Posterior cingulate gyrus (tissue), 11 donors: ENCODE measurements around the gene CNNM4.

ENCODE experiments used
- DNase-seq, 10 donors: peaks; one replicate each; pipeline versions ENCODE4 v3.0.0 to v3.0.0-alpha.2; 2020 to 2021; ENCODE audit warnings: mixed read lengths in 3 of 10
- intact Hi-C: fragments of 100-400 bp; cut with DNase I; formaldehyde crosslinking; loops from one replicate; pipeline ENCODE4 v1.15.1; 2023

Gene CNNM4

GRCh38 chr2:96843538-96844268 is 83.0 kb downstream of the CNNM4 start, which contains the start of gene ANKRD23:
Gene ANKRD23 (minus strand): TSS chr2:96844021. CDS start chr2:96843992, 29 bp downstream.
- intact Hi-C loops: no loop called here
- DNase-seq: peak in 2 of 10 donors; percentile 62 to 67

DNA sequence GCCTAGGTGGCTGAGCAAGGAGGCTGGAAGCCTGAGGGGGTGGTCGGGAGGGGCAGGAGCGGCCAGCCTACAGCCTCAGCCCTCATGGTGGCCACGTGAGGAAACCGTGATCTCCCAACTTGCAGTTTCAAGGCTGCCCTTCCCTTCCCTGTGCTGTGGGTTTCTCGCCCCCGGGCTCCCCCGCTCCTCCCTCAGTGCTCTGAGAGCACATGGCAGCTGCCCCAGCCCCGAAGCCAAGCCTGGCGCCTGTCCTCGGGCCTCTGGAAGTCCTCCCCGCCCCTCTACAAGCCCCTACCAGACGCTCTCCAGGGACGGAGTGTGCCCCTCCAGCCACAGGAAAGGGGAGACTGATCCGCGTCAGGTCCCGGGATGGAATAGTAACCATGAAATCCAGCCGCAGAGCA is 83.7 kb downstream of the CNNM4 start:
- DNase-seq: peak in 2 of 10 donors; percentile 45 to 68
- intact Hi-C loops: no loop called here

GRCh38 chr2:96846825-96847224 is 86.1 kb downstream of the CNNM4 start:
- intact Hi-C loops: no loop called here

DNA sequence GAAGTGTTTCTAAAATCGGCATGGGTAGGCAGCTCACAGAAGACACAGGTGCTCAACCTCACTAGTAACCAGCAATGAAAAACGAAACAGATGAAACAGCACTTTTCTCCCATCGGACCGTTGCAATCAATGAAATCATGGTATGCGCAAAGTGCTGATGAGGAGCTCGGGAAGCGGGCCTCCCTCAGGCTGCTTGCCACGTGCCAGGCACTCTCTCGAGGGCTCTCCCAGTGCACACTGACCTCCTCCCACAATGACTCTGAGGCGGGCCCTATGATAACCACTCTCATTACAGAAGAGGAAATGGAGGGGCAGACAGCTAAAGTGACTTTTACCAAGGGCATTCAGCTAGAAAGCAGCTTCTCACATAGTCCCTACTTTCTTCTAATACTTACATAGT is 86.9 kb downstream of the CNNM4 start:
- intact Hi-C loops: no loop called here
- peak in 1 of 10 donors; percentile 32 for DNase-seq

More at GRCh38 chr2:96846825-96847224, 86.1 kb downstream of the CNNM4 start:
- DNase-seq: peak in 1 of 10 donors; percentile 3

- intact Hi-C loops: no loop called here
Observed at GRCh38 chr2:96848264-96848663, 87.6 kb downstream of the CNNM4 start.

GRCh38 chr2:96852667-96853066 is 92.0 kb downstream of the CNNM4 start:
- peak in 1 of 10 donors; percentile 10 for DNase-seq
- intact Hi-C loops: no loop called here

More at GRCh38 chr2:96848264-96848663, 87.6 kb downstream of the CNNM4 start:
- peak in 1 of 10 donors; percentile 50 for DNase-seq

DNA sequence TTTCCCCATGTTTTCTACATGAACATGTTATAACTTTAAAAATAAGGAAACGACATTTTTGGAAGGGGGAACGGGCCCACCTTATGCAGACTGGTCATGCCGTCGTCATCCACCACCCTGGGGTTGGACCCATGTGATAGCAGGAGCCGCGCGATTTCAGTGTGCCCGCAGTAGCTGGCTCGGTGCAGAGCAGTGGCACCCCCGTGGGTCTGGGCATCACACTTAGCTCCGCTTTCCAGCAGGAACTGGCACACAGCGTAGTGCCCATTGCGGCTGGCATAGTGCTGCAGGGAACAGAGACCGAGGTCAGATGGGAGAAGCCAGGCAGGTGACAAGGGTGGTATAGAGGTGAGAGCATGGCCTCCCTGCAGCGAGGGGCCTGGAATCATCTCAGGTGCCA is 92.6 kb downstream of the CNNM4 start:
- intact Hi-C loops: no loop called here
- DNase-seq: peak in 1 of 10 donors; percentile 65

GRCh38 chr2:96856776-96857666 is 96.3 kb downstream of the CNNM4 start:
- peak in 1 of 10 donors; percentile 74 for DNase-seq
- intact Hi-C loops: loop anchor here (1.0 to 5.0 kb wide), 2 partner anchors 41 to 255 kb away; partner anchors contain the start of genes ANKRD36 and CNNM3

DNA sequence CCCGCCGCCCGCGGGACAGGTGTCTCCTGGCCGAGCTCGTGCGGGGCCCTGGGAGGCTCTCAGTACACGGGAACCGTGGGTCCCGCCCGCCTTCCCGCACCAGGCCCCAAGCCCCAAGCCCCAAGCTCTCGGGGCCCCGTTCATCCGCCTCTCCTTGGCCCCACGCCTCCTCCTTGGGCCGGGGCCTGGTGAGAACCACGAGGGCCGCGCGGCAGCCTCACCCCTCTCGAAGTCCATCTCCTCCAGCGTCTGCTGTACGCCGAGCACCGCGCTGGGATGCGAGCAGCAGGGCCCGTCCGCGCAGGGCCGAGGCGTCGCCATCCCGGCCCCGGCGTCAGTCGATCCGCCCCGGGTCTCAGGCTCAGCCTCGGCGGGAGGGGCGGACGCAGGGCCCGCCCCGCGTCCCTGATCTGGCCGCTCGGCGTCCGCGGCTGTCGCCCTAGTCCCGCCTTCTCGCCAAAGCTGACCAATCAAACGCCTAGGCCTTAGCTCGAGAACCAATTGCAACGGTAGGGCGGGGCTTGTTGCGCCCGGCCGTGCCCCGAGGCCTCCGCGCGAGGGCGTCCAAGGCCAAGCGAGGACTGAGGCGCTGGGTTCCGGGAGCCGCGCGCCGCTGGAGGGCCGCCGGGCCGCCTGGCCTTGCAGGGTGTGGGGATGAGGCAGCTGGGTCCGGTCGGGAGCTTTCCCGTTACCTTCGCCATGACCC is 97.1 kb downstream of the CNNM4 start, which contains the start of gene ANKRD39:
Gene ANKRD39, minus strand, starts transcription at position 350 of the 706 bp plus-strand sequence. Its CDS starts 29 bp downstream, at position 321.
- DNase-seq: peak; percentile 95 to 100 (median 97)
- intact Hi-C loops: loop anchor here (1.0 to 5.0 kb wide), 4 partner anchors 11 to 254 kb away; partner anchors contain the start of genes ANKRD36 and CNNM3

- intact Hi-C loops: loop anchor here (5.0 kb wide), 1 partner anchor 253 kb away; the partner anchor contains the start of gene ANKRD36
- peak in 1 of 10 donors; percentile 90 for DNase-seq
Observed at GRCh38 chr2:96859099-96859649, 98.5 kb downstream of the CNNM4 start.

DNA sequence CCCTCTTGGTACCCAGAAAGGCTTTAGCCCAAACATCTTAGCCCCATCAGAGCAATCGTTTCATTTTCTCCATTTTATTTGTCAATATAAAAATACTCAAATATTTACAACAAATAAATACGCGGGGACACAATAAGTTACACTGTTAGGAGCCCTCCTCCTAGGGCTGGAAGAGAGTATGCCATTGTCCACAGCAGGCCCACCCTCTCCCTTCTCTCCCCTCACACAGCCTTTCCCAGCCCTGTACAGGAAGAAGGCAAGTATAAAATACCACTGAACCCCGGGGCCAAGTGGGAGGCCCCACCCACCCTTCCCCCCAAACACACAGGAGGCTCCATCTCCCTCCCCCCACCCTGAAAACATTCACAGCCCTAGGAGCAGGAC is 99.0 kb downstream of the CNNM4 start:
- DNase-seq: no peak
- intact Hi-C loops: loop anchor here (5.0 to 10.0 kb wide), 2 partner anchors 235 to 253 kb away; partner anchors contain the start of genes ANKRD36 and FAHD2B

GRCh38 chr2:96860065-96861029 is 99.6 kb downstream of the CNNM4 start:
- DNase-seq: peak in 2 of 10 donors; percentile 51 to 87
- intact Hi-C loops: loop anchor here (10.0 kb wide), 1 partner anchor 234 kb away; the partner anchor contains the start of gene FAHD2B

GRCh38 chr2:96861074-96861473 is 100.4 kb downstream of the CNNM4 start:
- intact Hi-C loops: loop anchor here (10.0 kb wide), 1 partner anchor 234 kb away; the partner anchor contains the start of gene FAHD2B
- no peak for DNase-seq
